Measurements from ENCODE around the gene KCNJ14. TPM values are rescaled to one million over a fixed set of nuclear protein-coding genes. Genes with fewer than 3 reads are reported as not detected.

Gene KCNJ14
- total RNA-seq, 1 donor from 2014 or later = 2.0 TPM

DNA sequence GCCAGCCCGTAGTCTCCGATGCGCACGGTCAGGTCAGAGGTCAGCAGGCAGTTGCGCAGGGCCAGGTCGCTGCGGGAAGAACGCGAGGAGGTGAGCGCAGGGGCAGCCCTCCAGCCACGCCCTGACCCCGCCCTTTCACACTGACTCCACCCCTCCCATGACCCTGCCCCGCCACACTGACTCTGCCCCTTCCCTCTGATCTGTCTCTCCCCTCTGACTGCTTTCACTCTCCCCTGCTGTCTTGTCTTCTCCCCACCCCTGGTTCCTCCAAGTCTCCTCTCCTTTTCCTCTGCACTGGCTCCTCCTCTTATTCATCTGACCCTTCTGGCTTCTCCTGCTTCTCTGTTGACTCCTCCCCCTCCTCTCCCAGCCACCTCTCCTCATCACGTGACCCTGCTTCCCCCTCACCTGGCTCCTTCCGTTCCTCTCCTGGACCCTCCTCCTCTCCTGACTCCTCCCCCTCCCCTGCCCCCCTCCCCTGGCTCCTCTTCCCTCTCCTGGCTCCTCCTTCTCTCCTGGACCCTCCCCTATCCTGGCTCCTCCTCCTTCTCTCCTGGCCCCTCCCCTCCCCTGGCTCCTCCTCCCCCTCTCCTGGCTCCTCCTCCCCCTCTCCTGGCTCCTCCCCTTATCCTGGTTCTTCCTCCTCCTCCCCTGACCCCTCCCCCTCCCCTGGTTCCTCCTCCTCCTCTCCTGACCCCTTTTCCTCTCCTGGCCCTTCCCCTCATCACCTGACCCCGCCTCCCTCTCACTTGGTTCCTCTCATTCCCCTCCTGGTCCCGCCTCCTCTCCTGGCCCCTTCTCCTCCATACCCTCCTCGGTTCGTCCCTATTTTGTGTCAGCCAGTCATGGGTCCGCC, 46.3 kb downstream of the KCNJ14 start:
- H3K27ac Mint-ChIP-seq = peak overlapping the region; percentile 81
- DNase-seq (ENCODE audit: low spot score, unreplicated experiment) = peak; percentile 91

DNA sequence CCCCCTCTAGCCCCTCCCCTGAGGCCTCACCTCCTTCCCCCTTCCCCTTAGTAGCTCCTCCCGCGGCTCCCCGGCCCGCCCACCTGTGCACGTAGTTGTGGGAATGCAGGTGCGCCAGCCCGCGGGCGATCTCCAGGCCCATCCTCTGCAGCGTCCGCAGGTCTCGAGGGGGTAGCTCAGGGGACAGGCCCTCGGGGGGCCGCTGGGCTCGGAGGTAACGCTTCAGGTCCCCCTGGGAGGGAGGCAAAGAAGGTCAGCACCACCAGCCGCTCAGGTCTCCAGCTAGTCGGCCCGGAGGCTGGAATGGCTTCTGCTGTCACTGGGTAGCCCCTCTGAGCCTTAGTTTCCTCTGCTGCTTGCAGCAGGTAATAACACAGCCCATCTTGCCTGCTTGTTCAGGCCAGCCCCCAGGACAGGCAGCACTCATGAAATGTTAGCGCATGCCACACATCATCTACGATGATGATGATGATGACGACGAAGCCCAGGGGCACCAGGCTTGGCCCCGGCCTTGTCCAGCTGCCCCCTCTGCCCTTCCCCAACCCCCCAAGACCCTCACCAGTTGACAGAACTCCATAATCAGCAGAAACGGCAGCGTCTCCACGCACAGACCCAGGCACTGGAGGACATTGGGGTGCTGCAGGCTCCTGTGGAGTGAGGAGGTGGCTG, 47.1 kb downstream of the KCNJ14 start:
- peaks cover 7% of the 10 kb centered on the region for H3K27me3 Mint-ChIP-seq
- no peaks in the 10 kb centered on the region for H3K36me3 Mint-ChIP-seq (ENCODE audit: insufficient read depth)
- TF ChIP-seq, protein P1, sequence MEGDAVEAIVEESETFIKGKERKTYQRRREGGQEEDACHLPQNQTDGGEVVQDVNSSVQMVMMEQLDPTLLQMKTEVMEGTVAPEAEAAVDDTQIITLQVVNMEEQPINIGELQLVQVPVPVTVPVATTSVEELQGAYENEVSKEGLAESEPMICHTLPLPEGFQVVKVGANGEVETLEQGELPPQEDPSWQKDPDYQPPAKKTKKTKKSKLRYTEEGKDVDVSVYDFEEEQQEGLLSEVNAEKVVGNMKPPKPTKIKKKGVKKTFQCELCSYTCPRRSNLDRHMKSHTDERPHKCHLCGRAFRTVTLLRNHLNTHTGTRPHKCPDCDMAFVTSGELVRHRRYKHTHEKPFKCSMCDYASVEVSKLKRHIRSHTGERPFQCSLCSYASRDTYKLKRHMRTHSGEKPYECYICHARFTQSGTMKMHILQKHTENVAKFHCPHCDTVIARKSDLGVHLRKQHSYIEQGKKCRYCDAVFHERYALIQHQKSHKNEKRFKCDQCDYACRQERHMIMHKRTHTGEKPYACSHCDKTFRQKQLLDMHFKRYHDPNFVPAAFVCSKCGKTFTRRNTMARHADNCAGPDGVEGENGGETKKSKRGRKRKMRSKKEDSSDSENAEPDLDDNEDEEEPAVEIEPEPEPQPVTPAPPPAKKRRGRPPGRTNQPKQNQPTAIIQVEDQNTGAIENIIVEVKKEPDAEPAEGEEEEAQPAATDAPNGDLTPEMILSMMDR (IDR thresholded peaks at IDR 0.05; ENCODE audit: unreplicated experiment) = no peak
- H3K9me3 Mint-ChIP-seq (ENCODE audit: low read depth) = no peaks in the 10 kb centered on the region
- peak overlapping the region; percentile 51 for H3K4me3 Mint-ChIP-seq (ENCODE audit: low read depth)
- no peak for DNase-seq (ENCODE audit: low spot score, unreplicated experiment)
- peak overlapping the region; percentile 86 for H3K27ac Mint-ChIP-seq
- H3K4me1 Mint-ChIP-seq (ENCODE audit: low read depth) = peaks cover 4% of the 10 kb centered on the region

More for the DNA sequence above, 46.3 kb downstream of the KCNJ14 start:
- peaks cover 7% of the 10 kb centered on the region for H3K27me3 Mint-ChIP-seq
- peak overlapping the region; percentile 74 for H3K4me3 Mint-ChIP-seq (ENCODE audit: low read depth)
- TF ChIP-seq, protein P1 (IDR thresholded peaks at IDR 0.05; ENCODE audit: unreplicated experiment) = no peak
- H3K36me3 Mint-ChIP-seq (ENCODE audit: insufficient read depth) = no peaks in the 10 kb centered on the region
- peaks cover 7% of the 10 kb centered on the region for H3K4me1 Mint-ChIP-seq (ENCODE audit: low read depth)
- no peaks in the 10 kb centered on the region for H3K9me3 Mint-ChIP-seq (ENCODE audit: low read depth)

DNA sequence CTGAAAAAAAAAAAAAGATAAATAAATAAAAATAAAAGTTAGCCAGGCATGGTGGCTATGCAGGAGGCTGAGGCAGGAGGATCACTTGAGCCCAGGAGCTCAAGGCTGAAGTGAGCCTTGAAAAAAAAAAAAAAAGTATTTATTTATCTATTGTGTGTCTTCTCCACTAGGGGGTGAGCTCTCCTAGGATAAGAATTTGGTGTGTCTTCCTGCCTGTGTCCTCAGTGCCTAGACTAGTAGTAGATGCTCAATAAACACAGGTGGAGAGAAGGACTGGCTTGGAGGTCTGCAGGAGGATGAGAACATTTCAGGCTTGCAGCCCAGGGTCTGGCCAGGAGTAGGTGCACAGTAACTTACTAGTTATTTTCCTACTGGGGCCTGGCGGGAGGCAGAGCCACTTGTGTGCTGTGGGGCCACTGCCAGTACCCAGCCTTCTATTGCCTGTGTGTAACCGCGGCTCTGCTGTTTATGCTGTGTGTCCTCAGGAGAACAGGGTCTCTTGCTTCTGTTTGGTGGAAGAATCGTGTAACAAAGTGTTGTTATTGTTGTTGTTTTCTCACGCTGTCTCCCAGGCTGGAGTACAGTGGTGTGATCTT, 50.9 kb downstream of the KCNJ14 start:
- H3K4me1 Mint-ChIP-seq (ENCODE audit: low read depth) = peaks cover 8% of the 10 kb centered on the region
- no peaks in the 10 kb centered on the region for H3K36me3 Mint-ChIP-seq (ENCODE audit: insufficient read depth)
- TF ChIP-seq, protein P1 (IDR thresholded peaks at IDR 0.05; ENCODE audit: unreplicated experiment) = peak; percentile 47
- H3K4me3 Mint-ChIP-seq (ENCODE audit: low read depth) = no peak overlapping the region
- H3K27me3 Mint-ChIP-seq = peaks cover 26% of the 10 kb centered on the region
- H3K9me3 Mint-ChIP-seq (ENCODE audit: low read depth) = no peaks in the 10 kb centered on the region
- no peak for DNase-seq (ENCODE audit: low spot score, unreplicated experiment)
- no peak overlapping the region for H3K27ac Mint-ChIP-seq

DNA sequence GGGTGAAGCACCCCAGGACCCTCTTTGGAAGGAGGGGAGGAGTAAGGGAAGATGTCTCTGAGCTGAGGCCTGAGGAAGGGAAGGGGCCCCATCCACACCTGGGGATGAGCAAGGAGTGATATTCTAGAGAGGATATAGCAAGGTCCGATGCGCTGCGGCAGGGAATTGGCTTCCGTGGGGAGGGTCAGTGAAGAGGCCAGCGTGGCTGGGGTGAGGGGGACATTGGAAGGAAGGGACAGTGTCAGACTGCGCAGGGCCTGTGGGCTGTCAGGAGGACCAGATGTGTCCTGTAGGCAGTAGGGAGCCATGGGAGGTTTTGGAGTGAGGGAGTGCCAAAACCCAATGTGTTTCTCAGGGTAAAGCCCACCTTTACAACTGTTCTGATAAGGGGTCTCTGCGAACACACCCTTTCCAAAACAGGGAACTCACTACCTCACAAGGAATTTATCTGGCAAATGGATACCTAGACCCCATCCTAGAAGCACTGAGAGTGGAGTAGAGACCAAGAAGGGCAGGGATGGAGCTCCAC, 52.6 kb downstream of the KCNJ14 start:
- Mint-ChIP-seq H3K9me3 (ENCODE audit: low read depth) (no peaks in the 10 kb centered on the region), H3K4me1 (ENCODE audit: low read depth) (peaks cover 5% of the 10 kb centered on the region), H3K27ac (no peak overlapping the region), H3K36me3 (ENCODE audit: insufficient read depth) (no peaks in the 10 kb centered on the region), H3K4me3 (ENCODE audit: low read depth) (no peak overlapping the region), H3K27me3 (peaks cover 26% of the 10 kb centered on the region)
- TF ChIP-seq, protein P1 (IDR thresholded peaks at IDR 0.05; ENCODE audit: unreplicated experiment) = no peak
- no peak for DNase-seq (ENCODE audit: low spot score, unreplicated experiment)

Data from progenitor cell of endocrine pancreas (in vitro differentiated cells).